Loucy (cell line): ENCODE results near the gene CAMTA1.
"Not testable (repeated sequence)": the region's sequence is repeated elsewhere in the genome, so short reads cannot be mapped to it uniquely, and the experiment has no call there.

Experiments
- H2AFZ ChIP-seq: fragments of 200-600 bp; sonication (generic); 2 replicates; pipeline ENCODE4 v1.6.0; 2016; ENCODE audit warnings: antibody characterized with exemption, mild to moderate bottlenecking, low read length, moderate library complexity
- H3F3A ChIP-seq: fragments of 200-600 bp; 2 replicates; pipeline ENCODE4 v1.6.0; 2016; ENCODE audit warnings: antibody characterized with exemption, low read depth, mild to moderate bottlenecking
- H3K27me3 ChIP-seq: fragments of 200-600 bp; sonication (generic); 2 replicates; pipeline ENCODE4 v1.6.1; 2014; ENCODE audit warnings: low read length, mild to moderate bottlenecking; ENCODE audit not compliant: insufficient read depth, poor library complexity, severe bottlenecking
- H3K36me3 ChIP-seq: fragments of 200-600 bp; sonication (generic); 2 replicates; pipeline ENCODE4 v1.6.1; 2016; ENCODE audit warnings: low read length; ENCODE audit not compliant: insufficient read depth
- H3K4me1 ChIP-seq: fragments of 200-600 bp; sonication (generic); 2 replicates; pipeline ENCODE4 v1.5.1; 2014; ENCODE audit warnings: low read length, mild to moderate bottlenecking; ENCODE audit not compliant: insufficient read depth, poor library complexity, severe bottlenecking
- H3K4me2 ChIP-seq: fragments of 200-600 bp; sonication (generic); 2 replicates; pipeline ENCODE4 v1.6.0; 2014; ENCODE audit warnings: antibody characterized with exemption, low read length, low read depth, mild to moderate bottlenecking; ENCODE audit not compliant: poor library complexity, severe bottlenecking
- H3K4me3 ChIP-seq: fragments of 200-600 bp; sonication (generic); 2 replicates; pipeline ENCODE4 v1.5.1; 2014; ENCODE audit warnings: low read length, mild to moderate bottlenecking, mixed read lengths; ENCODE audit not compliant: poor library complexity, severe bottlenecking
- H3K79me2 ChIP-seq: fragments of 200-600 bp; sonication (generic); 2 replicates; pipeline ENCODE4 v1.6.1; 2014; ENCODE audit warnings: low read length; ENCODE audit not compliant: insufficient read depth
- H3K9ac ChIP-seq: fragments of 200-600 bp; sonication (generic); 2 replicates; pipeline ENCODE4 v1.6.0; 2014; ENCODE audit warnings: mild to moderate bottlenecking, low read depth, low read length, moderate library complexity; ENCODE audit not compliant: poor library complexity, severe bottlenecking
- H3K9me2 ChIP-seq: fragments of 200-600 bp; sonication (generic); replicated peaks from 2 replicates; pipeline ENCODE4 v1.6.1; 2016; ENCODE audit warnings: low read depth, low read length, mixed read lengths
- H3K9me3 ChIP-seq: fragments of 200-600 bp; sonication (generic); 2 replicates; pipeline ENCODE4 v1.6.1; 2014; ENCODE audit warnings: mild to moderate bottlenecking, antibody characterized with exemption, low read length, low read depth; ENCODE audit not compliant: insufficient read depth
- H4K20me1 ChIP-seq: fragments of 200-600 bp; sonication (generic); 2 replicates; pipeline ENCODE4 v1.6.0; 2014; ENCODE audit warnings: antibody characterized with exemption, low read length, mild to moderate bottlenecking; ENCODE audit not compliant: insufficient read depth, poor library complexity, severe bottlenecking
- CTCF ChIP-seq: fragments of 200-600 bp; sonication (generic); conservative IDR thresholded peaks from 2 replicates; pipeline ENCODE4 v1.5.1; 2014; ENCODE audit warnings: mild to moderate bottlenecking, antibody characterized with exemption, low read length
- EZH2phosphoT487 ChIP-seq: fragments of 200-600 bp; IDR thresholded peaks from 2 replicates; pipeline ENCODE4 v1.6.1; 2018; ENCODE audit warnings: antibody characterized with exemption, mild to moderate bottlenecking, moderate library complexity, borderline replicate concordance

Gene CAMTA1

GRCh38 chr1:6785318-6785727, at the start of gene CAMTA1:
CAMTA1 (plus strand) TSS chr1:6785454; CDS start chr1:6785531, 77 bp downstream.
- Histone ChIP-seq H3K9me3 (no peaks in the 10 kb centered on the region), H3K4me1 (peaks cover 45% of the 10 kb centered on the region), H3K9me2 (no peaks in the 10 kb centered on the region), H3K27me3 (no peaks in the 10 kb centered on the region), H2AFZ (peak within 1 kb of the TSS; percentile 88), H3K4me3 (peak within 1 kb of the TSS; percentile 85), H3K36me3 (no peaks in the 10 kb centered on the region), H3K9ac (peak within 1 kb of the TSS; percentile 91), H3K79me2 (peaks cover 57% of the 10 kb centered on the region), H3F3A (no peaks in the 10 kb centered on the region), H4K20me1 (peaks cover 43% of the 10 kb centered on the region), H3K4me2 (peak within 1 kb of the TSS; percentile 94)
- TF ChIP-seq CTCF (no peak), EZH2phosphoT487 (no peak)

GRCh38 chr1:6738987-6739676, 46.1 kb upstream of the CAMTA1 start:
- Histone ChIP-seq H3K9me3 (no peaks in the 10 kb centered on the region), H3K4me2 (no peak overlapping the region), H3F3A (no peaks in the 10 kb centered on the region), H3K27me3 (no peaks in the 10 kb centered on the region), H4K20me1 (no peaks in the 10 kb centered on the region), H2AFZ (no peak overlapping the region), H3K79me2 (no peaks in the 10 kb centered on the region), H3K4me3 (no peak overlapping the region), H3K9ac (no peak overlapping the region), H3K4me1 (no peaks in the 10 kb centered on the region), H3K9me2 (no peaks in the 10 kb centered on the region), H3K36me3 (no peaks in the 10 kb centered on the region)
- no peak for TF ChIP-seq EZH2phosphoT487
- no peak for TF ChIP-seq CTCF

- H3K79me2 ChIP-seq, H3F3A ChIP-seq, H3K4me3 ChIP-seq, H3K9ac ChIP-seq, H3K36me3 ChIP-seq, H3K27me3 ChIP-seq, H3K4me2 ChIP-seq, H3K9me3 ChIP-seq, H2AFZ ChIP-seq, H4K20me1 ChIP-seq, H3K4me1 ChIP-seq, H3K9me2 ChIP-seq: not testable (repeated sequence)
These were observed 42.5 kb upstream of the CAMTA1 start for GRCh38 chr1:6742676-6743188.
